ENCODE data around the gene GABRA1.

GABRA1 gene

DNA sequence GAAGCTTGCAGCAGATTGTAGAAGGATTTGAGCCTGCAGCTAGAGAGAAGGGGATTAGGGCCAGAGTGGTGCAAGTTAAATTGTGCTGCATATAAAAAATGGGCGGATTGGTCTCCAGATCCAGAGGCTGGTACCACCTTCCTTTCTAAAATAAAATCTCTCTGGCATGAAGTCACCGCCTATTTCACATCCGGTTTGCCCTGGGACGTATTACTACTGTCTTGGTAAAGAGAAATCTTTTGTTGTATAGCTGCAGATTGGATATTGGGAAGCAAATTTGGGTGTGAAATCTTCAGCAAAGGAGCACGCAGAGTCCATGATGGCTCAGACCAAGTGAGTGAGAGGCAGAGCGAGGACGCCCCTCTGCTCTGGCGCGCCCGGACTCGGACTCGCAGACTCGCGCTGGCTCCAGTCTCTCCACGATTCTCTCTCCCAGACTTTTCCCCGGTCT lies at the start of gene GABRA1:
TSS of gene GABRA1 (plus strand) at position 180 of the 451 bp plus-strand sequence. CDS start 2,691 bp downstream, outside the sequence.
- in situ Hi-C loops (cut with MboI; ENCODE audit: low sequenced_read_pairs), result no loop called here

DNA sequence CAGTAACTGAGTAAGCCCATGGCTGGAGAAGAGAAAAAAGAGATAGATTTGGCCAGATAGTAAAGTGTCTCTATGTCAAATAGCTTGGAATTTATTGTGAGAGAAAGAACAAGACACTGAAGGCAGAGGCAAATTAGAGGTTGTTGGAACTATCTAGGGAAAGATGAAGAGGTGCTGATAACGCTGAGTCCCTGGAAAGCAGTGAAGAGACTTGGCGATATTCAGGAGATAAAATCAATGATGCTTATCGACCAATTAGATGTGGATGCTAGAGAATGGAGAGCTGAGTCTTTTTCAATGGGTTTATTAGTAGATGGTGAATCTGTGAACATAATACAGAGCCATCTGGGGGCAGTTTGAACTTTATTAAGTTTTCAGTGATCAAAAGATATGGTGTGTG lies 48.6 kb upstream of the GABRA1 start:
- in situ Hi-C loops (cut with MboI; ENCODE audit: low sequenced_read_pairs), result no loop called here

DNA sequence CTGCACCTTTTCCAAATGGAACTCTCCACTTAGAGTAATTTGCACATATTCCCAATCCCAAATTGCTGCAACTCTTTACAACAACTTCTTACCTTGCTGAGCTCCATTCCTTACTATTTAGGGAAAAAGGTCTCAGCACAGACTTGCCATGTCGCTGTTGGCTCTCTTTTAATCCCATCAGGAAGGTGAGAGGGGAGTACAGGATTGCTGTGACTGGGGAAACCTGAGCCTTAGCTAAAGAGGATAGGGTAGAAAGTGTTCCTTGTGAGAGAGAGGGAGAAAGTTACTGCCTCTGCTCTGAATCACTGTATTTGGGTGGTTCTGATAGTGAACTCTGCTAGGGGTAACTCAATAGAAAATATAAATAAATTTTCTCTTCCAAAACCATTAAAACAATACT lies 43.7 kb upstream of the GABRA1 start:
- in situ Hi-C loops (cut with MboI; ENCODE audit: low sequenced_read_pairs), result no loop called here

DNA sequence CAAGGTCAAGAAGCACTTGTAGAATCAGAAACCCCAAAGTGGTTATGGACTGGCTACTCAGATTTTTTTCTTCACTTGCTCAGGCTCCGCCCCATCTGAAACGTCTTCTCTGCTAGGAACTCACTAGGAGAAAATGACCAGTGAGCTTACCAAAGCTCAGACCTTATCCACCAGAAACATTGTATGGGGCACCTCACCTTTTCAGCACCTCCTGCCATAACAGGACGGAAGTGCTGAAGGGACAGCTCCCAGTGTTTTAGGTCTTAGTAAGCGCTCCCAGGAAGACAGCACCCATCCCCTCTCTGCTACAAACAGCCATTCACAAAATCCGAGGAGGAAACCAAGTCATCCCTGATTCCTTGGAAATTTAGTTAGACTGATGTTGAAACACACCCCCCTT lies 1.2 kb upstream of the GABRA1 start:
- in situ Hi-C loops (cut with MboI; ENCODE audit: low sequenced_read_pairs), result no loop called here

DNA sequence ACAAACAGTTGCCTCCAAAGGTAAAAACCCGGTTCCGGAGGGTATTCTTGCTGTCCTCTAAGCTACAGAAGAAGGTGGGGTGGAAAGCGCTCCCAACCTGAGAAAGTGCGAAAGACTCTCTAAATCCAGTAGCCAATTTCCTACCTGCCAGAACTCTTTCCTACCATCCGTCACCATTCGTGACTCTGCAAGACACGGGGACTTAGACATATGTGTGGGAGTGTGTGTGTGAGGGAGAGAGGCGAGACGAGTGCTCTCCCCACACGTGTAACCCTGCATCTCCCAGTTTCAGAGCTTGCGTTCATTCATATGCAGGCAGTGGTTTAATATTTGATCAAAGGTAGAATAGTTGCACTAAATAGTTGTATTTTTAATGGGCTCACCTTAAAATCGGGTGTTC lies 473 bp upstream of the GABRA1 start:
- in situ Hi-C loops (cut with MboI; ENCODE audit: low sequenced_read_pairs), result no loop called here

DNA sequence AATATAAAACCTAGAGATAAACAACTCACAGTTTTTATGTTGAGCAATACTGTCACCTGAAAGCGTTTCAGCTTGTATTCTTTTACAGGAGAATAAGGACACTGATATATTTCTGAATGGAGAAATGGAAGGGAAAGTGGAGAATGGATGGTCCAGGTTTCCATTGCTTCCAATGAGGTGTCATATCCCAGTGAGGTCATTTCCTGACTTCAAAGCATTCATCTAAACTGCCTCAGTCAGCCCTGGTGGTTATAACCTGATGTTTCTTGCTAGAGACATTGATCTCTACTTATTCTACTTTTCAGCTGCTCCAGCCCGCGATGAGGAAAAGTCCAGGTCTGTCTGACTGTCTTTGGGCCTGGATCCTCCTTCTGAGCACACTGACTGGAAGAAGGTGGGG lies 2.6 kb downstream of the GABRA1 start:
- in situ Hi-C loops (cut with MboI; ENCODE audit: low sequenced_read_pairs), result no loop called here

DNA sequence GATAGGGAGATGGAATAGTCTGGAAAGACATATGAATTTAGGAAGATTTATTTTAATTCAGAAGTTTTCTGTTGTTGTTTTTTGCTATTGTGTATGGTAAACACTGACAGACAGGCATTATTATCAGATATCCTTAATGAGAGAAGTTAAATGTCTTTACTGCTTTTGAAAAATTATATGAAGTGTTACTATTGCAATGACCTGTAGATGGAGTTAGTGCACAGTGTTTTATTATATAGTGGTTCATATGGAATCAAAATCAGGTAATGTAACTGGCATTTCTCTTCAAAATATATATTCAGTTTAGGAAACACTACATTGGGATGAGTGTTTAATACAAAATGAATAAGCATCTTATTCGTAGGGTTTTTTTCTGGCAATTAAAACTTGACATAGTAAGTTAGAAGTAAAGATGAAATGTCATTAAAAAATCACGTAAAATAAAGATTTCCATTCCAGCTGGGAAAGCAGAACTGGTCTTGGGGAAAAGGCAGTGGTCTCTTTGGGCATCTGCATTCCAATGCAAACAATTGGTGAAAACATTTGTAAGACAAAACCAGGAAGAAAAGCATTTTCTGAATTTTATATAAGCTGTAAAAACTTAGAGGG lies 3.9 kb downstream of the GABRA1 start:
- in situ Hi-C loops (cut with MboI; ENCODE audit: low sequenced_read_pairs), result no loop called here

DNA sequence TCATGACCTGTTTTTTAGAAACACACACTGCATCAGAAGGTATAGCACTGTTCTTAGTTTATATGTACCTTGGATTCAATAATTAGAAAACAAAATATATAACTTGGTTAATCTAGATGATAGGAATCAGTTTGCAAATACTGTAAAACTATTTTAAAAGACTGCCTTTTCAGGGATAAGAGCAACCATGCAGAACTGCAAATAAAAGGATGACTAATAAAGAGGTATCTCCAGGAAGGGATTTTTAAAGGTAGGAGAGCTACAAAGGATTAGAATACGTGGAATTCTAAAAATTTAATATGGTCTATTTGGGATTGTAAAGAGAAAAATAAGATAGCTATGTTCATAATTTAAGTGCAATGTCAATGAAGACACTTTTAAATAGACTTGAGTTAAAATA lies 9.4 kb downstream of the GABRA1 start:
- in situ Hi-C loops (cut with MboI; ENCODE audit: low sequenced_read_pairs), result no loop called here

DNA sequence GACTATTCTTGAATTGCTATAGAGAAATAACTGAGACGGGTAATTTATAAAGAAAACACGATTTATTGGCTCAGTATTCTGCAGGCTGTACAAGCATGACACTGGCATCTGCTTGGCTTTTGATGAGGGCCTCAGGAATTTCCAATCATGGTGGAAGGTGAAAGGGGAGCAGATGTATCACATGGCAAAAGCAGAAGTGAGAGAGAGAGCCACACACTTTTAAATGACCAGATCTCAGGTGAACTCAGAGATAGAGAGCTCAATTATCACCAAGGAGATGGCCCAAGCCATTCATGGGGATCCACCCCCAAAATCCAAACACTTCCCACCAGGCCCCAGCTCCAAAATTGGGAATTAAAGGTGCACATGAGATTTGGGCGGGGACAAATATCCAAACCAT lies 15.3 kb downstream of the GABRA1 start:
- in situ Hi-C loops (cut with MboI; ENCODE audit: low sequenced_read_pairs), result no loop called here

DNA sequence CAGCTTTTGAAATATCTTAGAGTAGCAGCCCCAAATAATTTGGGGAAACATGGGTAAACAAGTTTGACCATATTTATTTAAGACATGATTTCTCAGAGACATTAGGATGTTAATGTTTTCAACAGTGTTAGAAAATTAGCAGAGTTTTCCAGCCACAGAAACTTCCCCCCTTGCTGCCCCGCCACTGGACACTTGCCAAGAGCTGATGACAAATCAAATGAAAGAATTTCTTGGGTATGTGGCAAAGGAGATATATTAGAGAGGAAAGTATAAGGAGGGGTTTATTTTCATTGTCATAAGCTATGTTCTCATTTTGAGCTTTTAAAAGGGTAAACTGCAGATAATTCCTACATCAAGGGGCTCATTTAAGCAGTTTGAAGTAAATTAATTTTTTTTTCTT lies 15.9 kb downstream of the GABRA1 start:
- in situ Hi-C loops (cut with MboI; ENCODE audit: low sequenced_read_pairs), result no loop called here

DNA sequence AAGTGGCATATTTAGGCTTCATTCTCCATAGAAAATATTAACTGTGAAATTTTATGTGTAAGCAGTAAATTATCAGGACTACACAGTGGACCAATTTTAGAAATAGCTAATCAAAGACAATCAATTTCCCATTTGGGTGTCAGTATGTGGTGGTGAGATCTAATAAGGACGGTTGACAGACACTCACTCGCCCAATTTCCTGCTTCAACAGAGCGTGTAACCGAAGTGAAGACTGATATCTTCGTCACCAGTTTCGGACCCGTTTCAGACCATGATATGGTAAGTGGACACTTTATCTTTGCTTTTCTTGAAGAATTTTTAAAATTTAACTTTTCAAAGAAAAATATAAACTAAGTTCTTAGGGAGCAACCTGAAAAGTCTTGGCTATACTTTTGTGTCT lies 17.6 kb downstream of the GABRA1 start:
- in situ Hi-C loops (cut with MboI; ENCODE audit: low sequenced_read_pairs), result no loop called here

DNA sequence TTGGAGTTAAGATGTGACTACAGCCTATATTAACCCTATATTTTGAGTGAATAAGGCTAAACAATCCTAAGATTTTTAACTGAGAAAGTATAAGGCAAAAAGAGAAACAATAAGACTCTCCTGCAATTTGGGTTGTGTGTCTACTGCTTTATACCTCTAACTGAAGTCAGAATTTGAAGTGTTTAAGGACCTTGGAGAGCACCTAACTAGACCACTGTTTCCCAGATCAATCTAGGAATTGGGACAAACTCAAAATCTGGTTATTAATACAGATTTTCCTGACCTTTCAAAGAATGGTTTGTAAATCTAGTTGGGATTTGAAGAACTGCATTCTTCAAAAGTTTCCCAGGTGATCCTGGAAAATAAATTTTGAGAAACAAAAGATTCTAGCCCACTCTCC lies 42.1 kb downstream of the GABRA1 start:
- in situ Hi-C loops (cut with MboI; ENCODE audit: low sequenced_read_pairs), result no loop called here

DNA sequence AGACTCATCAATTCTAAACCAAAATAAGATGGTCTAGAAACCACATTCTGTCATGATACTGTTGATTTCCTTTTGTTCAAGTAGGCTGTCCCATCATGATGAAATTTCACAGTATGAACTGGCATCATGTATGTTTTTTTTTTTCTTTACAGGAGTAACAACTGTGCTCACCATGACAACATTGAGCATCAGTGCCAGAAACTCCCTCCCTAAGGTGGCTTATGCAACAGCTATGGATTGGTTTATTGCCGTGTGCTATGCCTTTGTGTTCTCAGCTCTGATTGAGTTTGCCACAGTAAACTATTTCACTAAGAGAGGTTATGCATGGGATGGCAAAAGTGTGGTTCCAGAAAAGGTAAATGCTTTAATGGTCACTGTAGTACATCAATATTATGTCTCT lies 47.6 kb downstream of the GABRA1 start:
- in situ Hi-C loops (cut with MboI; ENCODE audit: low sequenced_read_pairs), result no loop called here

DNA sequence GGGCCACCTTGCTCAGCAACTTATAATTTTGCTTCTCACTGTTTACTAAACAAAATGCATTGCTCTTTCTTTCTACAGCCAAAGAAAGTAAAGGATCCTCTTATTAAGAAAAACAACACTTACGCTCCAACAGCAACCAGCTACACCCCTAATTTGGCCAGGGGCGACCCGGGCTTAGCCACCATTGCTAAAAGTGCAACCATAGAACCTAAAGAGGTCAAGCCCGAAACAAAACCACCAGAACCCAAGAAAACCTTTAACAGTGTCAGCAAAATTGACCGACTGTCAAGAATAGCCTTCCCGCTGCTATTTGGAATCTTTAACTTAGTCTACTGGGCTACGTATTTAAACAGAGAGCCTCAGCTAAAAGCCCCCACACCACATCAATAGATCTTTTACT lies 49.1 kb downstream of the GABRA1 start:
- in situ Hi-C loops (cut with MboI; ENCODE audit: low sequenced_read_pairs), result no loop called here

DNA sequence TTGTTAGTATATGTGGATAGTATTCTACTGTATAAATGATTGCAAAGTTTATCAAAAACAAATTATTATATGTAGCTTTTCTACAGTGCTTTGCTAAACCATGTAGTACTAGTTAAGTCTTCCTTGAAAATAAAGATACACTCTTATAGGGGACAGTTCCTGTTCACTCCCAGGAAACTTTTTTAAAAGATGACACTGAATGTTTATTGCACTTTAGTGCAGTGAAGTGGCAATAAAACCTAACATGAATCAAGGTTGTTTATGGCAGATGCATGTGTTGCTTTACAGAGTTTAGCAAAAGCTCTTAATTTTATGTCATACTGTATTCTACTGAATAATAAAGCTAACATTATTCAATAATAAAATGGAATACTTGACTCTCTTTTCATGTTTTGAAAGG lies 51.7 kb downstream of the GABRA1 start:
- in situ Hi-C loops (cut with MboI; ENCODE audit: low sequenced_read_pairs), result no loop called here

DNA sequence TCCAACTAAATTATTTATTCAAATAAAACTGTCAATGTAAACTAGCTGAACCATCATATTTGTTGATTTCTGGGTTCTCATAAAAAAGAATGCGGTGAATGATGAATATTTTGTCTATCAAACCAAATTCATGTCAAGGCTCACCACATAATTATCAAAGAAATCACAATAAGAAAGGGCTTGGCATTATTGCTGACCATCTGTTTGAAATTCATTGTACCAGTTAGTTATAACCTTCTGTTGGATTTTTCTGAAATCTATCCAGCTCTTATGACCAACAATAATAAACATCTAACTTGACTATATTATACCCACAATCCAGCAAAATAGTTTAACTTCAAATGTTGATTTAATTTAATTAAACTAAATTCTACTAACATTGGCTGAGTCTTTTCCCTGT lies 53.1 kb downstream of the GABRA1 start:
- in situ Hi-C loops (cut with MboI; ENCODE audit: low sequenced_read_pairs), result no loop called here

DNA sequence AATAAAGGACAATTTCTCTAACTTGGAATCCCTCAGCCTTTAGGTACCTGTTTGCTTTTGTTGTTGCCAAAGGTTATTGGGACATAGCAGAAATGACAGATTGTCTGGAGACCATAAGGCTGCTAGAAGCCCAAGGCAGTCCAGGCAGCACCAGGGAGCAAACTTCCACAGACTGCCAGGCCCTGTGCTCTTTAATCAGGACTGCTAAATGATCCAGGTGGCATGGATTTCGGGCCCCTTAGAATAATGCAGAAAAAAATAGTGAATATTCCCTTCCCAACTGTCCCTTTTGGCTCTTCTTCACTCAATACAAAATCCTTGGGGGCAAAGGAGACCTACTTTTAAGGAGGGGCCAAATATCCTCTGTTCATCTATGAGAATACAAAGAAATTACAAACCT lies 73.9 kb downstream of the GABRA1 start:
- in situ Hi-C loops (cut with MboI; ENCODE audit: low sequenced_read_pairs), result no loop called here

DNA sequence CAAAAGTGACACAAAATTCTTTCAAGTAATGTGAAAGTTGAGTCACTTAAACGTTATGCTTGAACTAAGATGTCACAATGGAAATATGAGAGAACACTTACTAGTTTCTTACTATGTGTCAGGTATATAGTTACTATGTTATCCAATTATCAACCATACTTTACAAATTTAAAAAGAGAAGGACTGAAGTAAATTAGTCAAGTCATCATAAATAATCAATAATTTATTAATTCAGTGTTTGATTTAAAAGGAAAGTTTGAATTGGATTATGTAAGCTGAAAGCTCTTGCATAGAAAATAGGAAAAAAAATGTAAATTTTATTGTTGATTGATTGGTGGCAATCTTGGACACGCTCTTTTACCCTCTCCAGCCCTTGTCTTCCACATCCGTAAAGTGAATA lies 76.3 kb downstream of the GABRA1 start:
- in situ Hi-C loops (cut with MboI; ENCODE audit: low sequenced_read_pairs), result no loop called here

DNA sequence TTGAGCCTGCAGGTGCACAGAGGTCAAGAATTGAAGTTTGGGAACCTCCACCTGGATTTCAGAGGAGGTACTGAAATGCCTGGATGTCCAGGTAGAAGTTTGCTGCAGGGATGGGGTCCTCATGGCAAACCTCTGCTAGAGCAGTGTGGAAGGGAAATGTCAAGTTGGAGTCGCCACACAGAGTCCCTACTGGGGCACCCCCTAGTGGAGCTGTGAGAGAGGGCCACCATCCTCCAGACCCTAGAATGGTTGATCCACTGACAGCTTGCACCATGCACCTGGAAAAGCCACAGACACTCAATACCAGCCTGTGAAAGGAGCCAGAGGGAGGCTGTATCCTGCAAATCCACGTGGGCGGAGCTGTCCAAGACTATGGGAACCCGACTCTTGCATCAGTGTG lies 78.0 kb downstream of the GABRA1 start:
- in situ Hi-C loops (cut with MboI; ENCODE audit: low sequenced_read_pairs), result no loop called here

DNA sequence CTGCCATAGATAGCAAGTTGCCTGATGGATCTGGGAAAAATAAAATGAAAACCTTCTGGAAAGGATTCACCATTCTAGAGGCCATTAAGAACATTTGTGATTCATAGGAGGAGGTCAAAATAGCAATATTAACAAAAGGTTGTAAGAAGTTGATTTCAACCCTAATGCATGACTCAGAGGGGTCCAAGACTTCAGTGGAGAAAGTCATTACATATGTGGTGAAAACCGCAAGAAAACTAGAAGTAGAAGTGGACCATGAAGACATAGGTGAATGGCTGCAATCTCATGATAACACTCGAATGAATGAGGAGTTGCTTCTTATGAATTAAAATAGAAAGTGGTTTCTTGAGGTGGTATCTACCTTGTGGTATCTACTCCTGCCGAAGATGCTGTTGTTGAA lies 86.6 kb downstream of the GABRA1 start:
- in situ Hi-C loops (cut with MboI; ENCODE audit: low sequenced_read_pairs), result no loop called here

DNA sequence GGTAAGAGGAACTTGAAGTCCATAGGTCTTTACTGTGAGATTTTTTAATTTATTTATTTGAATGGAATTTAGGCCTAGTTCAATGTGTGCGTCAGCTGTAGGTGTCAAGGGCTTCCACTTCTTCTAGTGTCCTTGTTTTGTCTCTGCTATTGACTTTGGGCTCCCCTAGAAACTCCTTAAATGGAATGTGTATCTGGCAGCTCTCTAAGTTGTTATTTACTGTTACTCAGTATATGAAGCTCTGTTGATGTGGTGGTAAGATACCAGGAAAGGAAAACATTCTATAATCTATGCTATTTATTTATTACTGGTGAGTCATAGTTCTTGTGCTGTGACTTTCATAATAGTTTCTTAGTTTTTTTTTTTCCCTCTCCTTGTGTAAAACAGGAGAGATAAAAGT lies 97.1 kb downstream of the GABRA1 start:
- in situ Hi-C loops (cut with MboI; ENCODE audit: low sequenced_read_pairs), result no loop called here

DNA sequence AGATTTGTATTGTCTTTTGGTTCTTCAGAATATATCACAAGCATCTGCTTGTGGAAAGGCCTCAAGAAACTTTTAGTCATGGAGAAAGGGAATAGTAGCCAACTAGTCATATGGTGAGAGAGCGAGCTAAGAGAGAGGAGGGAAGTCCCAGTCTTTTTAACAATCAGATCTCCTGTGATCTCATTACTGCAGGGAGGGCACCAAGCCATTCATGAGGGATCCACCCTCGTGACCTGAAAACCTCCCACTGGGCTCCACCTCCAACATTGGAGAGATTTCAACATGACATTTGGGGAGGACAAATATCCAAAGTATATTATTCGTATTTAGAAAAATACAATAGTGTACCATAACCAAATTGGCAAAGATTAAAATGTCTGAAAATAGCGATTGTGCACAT lies 99.0 kb downstream of the GABRA1 start:
- in situ Hi-C loops (cut with MboI; ENCODE audit: low sequenced_read_pairs), result no loop called here

Data from HL-60/S4 (cell line).